T-helper 17 cell (primary cell): Measurements from ENCODE around the gene FLNC. TPM values are rescaled to one million over a fixed set of nuclear protein-coding genes. Genes with fewer than 3 reads are reported as not detected.

Source experiments
- ATAC-seq: fragments of 150-1000 bp; cut with Tn5 transposase; 2 replicates; pipeline ENCODE4 v1.10.0; 2021; ENCODE audit warnings: mild to moderate bottlenecking, moderate library complexity
- DNase-seq, 3 donors: peaks; one replicate each; pipeline versions ENCODE4 v3.0.0 to v3.0.0-alpha.2; 2020 to 2021
- H3K9me3 ChIP-seq: one replicate; pipeline ENCODE4 v1.7.0; 2013; ENCODE audit warnings: low read length, mild to moderate bottlenecking; ENCODE audit not compliant: control insufficient read depth, poor library complexity, severe bottlenecking
- H3K27ac Mint-ChIP-seq: one replicate; pipeline ENCODE4 v1.8.0; 2022; ENCODE audit warnings: mild to moderate bottlenecking, moderate library complexity, mixed read lengths
- H3K27me3 Mint-ChIP-seq: one replicate; pipeline ENCODE4 v1.8.0; 2022; ENCODE audit warnings: mixed read lengths
- H3K36me3 Mint-ChIP-seq: one replicate; pipeline ENCODE4 v1.8.0; 2022; ENCODE audit warnings: low read depth, mixed read lengths
- H3K4me1 Mint-ChIP-seq: one replicate; pipeline ENCODE4 v1.8.0; 2022; ENCODE audit warnings: mild to moderate bottlenecking, mixed read lengths
- H3K4me3 Mint-ChIP-seq: one replicate; pipeline ENCODE4 v1.8.0; 2022; ENCODE audit warnings: mild to moderate bottlenecking, moderate library complexity, mixed read lengths
- total RNA-seq, 4 donors: library from RNA in 2 of 4; stranded (reverse) in 2 of 4; gene quantifications; one replicate each; pipeline ENCODE4 v1.2.3 and lab custom pipeline; 2022 to 2026

FLNC gene
- total RNA-seq, 2 donors from 2014 or later, result 0.05 TPM

GRCh38 chr7:128890306-128891109 is 60.3 kb downstream of the FLNC start:
- DNase-seq (no peak), ATAC-seq (peak; percentile 39)
- H3K9me3 ChIP-seq, result no peaks in the 10 kb centered on the region
- Mint-ChIP-seq H3K27ac (no peak overlapping the region), H3K36me3 (peaks cover 2% of the 10 kb centered on the region), H3K4me3 (peak overlapping the region; percentile 79), H3K4me1 (peaks cover 2% of the 10 kb centered on the region), H3K27me3 (peaks cover 6% of the 10 kb centered on the region)

DNA sequence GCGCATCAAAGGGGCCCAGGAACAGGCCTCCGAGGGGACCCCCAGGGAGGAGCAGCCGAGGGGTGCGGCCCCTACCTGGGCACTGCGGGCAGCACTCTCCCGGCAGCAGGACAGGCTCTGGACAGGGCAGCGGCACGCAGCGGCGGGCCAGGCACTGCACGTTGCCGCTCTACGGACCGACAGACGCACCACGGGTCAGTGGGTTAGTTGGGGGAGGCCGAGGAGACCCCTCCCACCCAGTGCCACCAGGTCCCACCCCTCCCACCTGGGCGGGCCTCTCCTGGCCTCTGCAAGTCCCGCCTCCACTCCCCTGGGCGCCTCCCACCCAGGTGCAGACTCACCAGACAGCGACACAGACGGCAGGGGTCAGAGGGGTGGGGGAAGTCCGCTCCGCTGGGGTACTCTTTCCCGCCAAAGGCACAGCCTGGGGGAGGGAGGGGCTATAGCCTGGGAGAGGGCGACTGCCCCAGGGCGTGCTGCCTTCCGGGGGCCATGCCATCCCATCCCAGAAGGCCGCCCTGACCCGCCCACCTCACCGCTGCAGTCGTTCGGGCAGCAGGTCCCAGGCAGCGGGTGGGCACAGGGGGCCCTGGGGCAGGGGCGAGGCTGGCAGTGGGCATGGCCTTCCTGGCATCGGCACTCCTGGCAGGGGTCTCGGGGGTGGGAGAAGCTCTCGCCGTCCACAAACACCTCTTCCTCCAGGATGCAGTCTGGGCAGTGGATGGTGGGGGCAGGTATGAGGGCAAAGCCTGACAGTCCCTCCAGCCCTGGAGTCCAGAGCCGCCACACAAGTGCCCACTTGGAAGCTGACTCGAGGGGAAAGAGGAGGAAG is 61.1 kb downstream of the FLNC start:
- H3K36me3 Mint-ChIP-seq, result no peaks in the 10 kb centered on the region
- peak overlapping the region; percentile 61 for H3K4me3 Mint-ChIP-seq
- H3K4me1 Mint-ChIP-seq, result no peaks in the 10 kb centered on the region
- no peaks in the 10 kb centered on the region for H3K9me3 ChIP-seq
- ATAC-seq (peak; percentile 66), DNase-seq (no peak)
- H3K27me3 Mint-ChIP-seq, result no peaks in the 10 kb centered on the region
- H3K27ac Mint-ChIP-seq, result no peak overlapping the region

DNA sequence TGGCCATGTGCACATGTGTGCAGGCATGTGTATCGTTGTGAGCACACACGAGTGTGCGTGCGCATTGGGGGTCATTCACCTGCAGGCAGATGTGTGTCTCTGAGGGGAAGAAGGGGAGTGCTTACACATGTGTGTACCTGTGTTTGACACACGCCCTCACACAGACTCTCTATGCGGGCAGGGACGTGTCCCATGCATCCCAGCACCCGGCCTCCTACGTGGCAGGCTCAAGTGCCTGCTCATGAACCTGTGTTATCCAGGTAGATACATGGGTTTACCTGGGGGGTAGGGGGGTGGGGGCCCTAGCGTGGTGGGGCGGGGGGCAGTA is 61.7 kb downstream of the FLNC start:
- H3K27me3 Mint-ChIP-seq, result no peaks in the 10 kb centered on the region
- H3K9me3 ChIP-seq, result no peaks in the 10 kb centered on the region
- H3K36me3 Mint-ChIP-seq, result no peaks in the 10 kb centered on the region
- H3K4me3 Mint-ChIP-seq, result no peak overlapping the region
- no peaks in the 10 kb centered on the region for H3K4me1 Mint-ChIP-seq
- DNase-seq, result no peak
- ATAC-seq, result no peak
- no peak overlapping the region for H3K27ac Mint-ChIP-seq

DNA sequence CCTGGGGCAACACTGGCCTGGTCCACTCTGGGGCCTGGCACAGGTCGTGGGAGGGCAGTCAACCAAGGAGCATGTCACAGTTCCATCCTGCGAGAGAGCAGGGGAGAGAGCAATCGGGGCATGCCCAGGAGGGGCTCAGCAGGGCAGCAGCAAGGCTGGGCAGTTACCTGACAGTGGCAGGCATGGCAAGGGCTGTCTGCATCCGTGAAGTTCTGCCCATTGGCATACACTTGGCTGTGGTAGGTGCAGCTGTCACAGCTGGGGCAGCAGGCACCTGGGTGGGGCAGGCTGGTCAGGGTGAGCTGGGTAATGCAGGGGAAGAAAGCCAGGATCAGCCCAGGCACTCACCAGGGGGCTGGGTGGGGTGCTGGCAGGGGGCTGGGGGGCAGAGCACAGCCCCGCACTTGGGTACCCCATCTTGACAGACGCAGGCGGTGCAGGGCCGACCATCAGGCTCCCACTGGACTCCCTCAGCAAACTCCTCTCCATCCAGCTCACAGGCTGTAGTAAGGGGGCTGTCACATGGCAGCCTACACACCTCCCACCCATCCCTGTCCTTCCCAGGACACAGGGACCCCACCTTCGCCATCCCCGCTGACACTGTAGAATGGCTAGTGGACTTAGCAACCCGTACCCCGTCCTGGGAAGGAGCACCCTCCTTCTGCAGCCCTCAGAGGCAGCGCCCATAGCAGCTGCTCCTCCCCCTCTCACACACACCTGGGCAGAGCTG is 62.5 kb downstream of the FLNC start:
- H3K4me3 Mint-ChIP-seq, result no peak overlapping the region
- H3K27ac Mint-ChIP-seq, result no peak overlapping the region
- no peaks in the 10 kb centered on the region for H3K36me3 Mint-ChIP-seq
- ATAC-seq, result no peak
- no peaks in the 10 kb centered on the region for H3K9me3 ChIP-seq
- DNase-seq, result no peak
- H3K4me1 Mint-ChIP-seq, result no peaks in the 10 kb centered on the region
- no peaks in the 10 kb centered on the region for H3K27me3 Mint-ChIP-seq

DNA sequence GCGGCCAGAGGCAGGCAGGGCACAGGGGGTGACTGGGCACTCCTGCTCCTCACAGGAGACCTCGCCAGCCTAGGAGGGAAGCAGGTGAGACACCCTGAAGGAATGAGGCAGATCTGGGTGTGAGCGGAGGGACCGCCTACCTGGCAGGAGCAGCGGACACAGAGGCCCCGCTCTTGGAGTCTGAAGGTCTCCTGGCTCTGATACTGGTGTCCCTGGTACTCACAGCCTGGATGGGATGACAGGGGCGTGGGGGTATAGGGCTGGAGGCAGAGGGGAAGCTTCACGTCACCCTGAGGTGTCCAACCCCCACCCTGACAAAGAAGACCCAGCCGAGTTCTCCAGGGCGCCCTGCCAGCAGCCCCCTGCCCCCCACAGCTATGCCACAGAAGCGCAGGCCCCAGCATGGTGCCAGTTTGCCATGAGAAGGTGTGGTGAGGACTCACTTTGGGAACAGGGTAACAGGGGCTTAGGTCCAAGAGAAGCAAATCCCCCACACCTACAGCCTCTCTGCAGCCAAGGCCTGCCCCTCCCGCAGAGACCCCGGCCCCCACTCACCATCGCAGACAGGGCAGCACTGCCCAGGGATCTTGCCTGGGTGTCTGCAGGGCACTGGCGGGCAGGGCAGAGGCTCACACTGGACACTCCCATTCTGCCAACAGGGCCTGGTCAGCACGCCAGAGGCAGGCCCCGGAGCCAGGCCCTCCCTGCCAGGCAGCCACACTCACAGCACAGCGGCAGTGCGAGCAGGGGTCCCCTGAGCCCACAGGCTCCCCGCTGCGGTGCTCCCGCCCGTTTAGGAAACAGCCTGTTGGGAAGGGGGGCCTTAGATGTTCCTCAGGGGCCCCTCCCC is 63.3 kb downstream of the FLNC start:
- DNase-seq, result no peak

DNA sequence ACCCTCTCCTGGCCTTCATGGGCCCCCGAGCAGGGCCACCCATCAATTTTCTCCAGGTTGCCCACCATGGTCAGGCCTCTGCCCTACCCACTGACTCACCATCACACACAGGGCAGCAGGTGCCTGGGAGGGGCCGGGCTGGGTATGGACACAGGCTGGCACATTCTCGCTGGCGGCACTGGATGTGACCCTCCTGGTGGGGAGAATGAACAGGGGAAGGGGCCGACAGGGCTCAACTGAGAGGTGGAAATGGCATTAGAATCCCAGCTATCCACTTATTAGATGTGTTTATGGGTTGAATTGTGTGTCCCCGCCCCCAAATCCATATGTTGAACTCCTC is 63.9 kb downstream of the FLNC start:
- Mint-ChIP-seq H3K27ac (no peak overlapping the region), H3K4me3 (no peak overlapping the region), H3K27me3 (no peaks in the 10 kb centered on the region), H3K4me1 (no peaks in the 10 kb centered on the region), H3K36me3 (no peaks in the 10 kb centered on the region)
- DNase-seq (no peak), ATAC-seq (no peak)
- no peaks in the 10 kb centered on the region for H3K9me3 ChIP-seq

More for the DNA sequence above, 63.3 kb downstream of the FLNC start:
- ATAC-seq, result no peak
- no peak overlapping the region for H3K27ac Mint-ChIP-seq
- no peaks in the 10 kb centered on the region for H3K36me3 Mint-ChIP-seq
- H3K4me3 Mint-ChIP-seq, result no peak overlapping the region
- no peaks in the 10 kb centered on the region for H3K9me3 ChIP-seq
- H3K4me1 Mint-ChIP-seq, result no peaks in the 10 kb centered on the region
- no peaks in the 10 kb centered on the region for H3K27me3 Mint-ChIP-seq

GRCh38 chr7:128895320-128895719 is 65.1 kb downstream of the FLNC start:
- Mint-ChIP-seq H3K27ac (no peak overlapping the region), H3K4me1 (no peaks in the 10 kb centered on the region), H3K36me3 (no peaks in the 10 kb centered on the region), H3K4me3 (no peak overlapping the region), H3K27me3 (no peaks in the 10 kb centered on the region)
- ATAC-seq (no peak), DNase-seq (no peak)
- H3K9me3 ChIP-seq, result no peaks in the 10 kb centered on the region

DNA sequence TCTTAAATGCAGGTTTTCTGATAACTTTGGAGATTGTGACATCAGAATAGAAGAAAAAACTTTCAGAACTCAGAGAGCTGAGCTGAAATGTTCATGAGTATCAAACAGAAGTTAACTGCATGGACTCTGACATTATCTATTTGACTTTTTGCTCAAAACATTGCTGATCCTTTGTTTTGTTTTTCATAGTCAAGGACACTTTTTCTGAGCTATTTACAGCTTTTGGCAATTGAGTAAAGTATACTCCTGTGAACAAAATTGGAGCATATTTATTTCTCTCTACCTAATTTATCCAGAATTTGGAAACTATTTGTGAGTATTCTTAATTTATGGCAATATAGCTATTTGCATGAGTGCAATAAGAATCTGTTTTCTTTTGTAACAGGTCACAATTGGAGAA is 69.2 kb downstream of the FLNC start:
- no peaks in the 10 kb centered on the region for H3K36me3 Mint-ChIP-seq
- no peak overlapping the region for H3K4me3 Mint-ChIP-seq
- H3K4me1 Mint-ChIP-seq, result peaks cover 3% of the 10 kb centered on the region
- DNase-seq, result no peak
- H3K27ac Mint-ChIP-seq, result no peak overlapping the region
- ATAC-seq, result no peak
- H3K9me3 ChIP-seq, result no peaks in the 10 kb centered on the region
- H3K27me3 Mint-ChIP-seq, result peaks cover 19% of the 10 kb centered on the region

DNA sequence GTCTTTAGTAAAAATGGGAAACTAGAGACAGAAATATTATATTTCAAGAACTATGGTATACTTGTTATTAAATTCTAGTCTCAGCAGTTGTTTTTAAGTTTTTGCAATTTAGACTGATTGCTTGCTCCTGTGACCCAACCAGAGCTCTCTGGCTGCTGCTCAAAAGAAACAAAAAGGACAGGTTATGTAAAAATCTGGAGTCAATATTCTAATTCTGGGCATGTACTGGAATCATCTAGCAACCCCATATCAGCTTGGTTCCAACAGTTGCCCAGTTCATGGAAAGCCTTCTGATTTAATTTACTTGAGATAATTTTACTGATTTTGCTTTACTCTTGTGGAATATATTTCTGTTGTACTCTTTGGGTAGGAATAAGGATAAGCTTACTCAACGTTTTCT is 70.0 kb downstream of the FLNC start:
- Mint-ChIP-seq H3K4me1 (peaks cover 3% of the 10 kb centered on the region), H3K27ac (no peak overlapping the region), H3K4me3 (no peak overlapping the region), H3K27me3 (peaks cover 19% of the 10 kb centered on the region), H3K36me3 (no peaks in the 10 kb centered on the region)
- ATAC-seq (no peak), DNase-seq (no peak)
- H3K9me3 ChIP-seq, result no peaks in the 10 kb centered on the region

- Mint-ChIP-seq H3K27me3 (peaks cover 37% of the 10 kb centered on the region), H3K4me3 (no peak overlapping the region), H3K27ac (no peak overlapping the region), H3K36me3 (peaks cover under 1% of the 10 kb centered on the region), H3K4me1 (peaks cover 3% of the 10 kb centered on the region)
- no peaks in the 10 kb centered on the region for H3K9me3 ChIP-seq
- ATAC-seq (no peak), DNase-seq (peak in 1 of 3 donors; percentile 4)
These were observed 72.8 kb downstream of the FLNC start for GRCh38 chr7:128902761-128903585.

DNA sequence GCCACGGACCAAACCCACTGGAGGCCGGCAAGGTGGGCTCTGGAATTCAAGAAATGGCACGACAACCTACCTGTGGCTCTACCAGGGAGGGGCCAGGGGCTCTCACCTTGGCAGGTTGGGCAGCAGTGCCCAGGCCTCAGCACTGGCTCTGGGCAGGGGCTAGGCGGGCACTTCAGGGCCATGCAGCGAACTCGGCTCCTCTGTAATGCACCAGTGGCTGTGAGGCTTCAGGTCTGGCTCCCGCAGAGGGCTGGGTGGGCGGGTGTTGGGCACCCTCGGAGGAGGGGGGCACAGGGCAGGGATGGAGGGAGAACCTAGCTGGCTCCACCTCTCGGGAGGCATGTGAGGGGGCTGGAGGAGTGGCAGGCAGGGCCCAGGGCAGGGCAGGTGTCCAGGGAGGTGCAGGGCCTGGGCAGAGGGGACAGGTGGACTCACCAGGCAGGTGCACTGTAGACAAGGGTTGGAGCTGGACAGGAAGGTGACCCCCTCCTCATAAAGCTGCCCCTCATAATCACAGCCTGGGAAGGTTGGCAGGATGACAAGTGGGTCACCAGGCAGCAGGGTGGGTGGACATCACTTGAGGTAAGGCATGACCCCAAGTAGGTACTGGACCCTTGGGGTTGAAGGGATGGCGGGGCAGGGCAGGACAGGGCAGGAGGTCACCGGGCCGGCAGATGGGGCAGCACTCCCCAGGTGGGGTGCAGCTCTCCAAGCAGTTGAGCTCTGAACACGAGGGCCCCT is 73.6 kb downstream of the FLNC start:
- Mint-ChIP-seq H3K4me3 (no peak overlapping the region), H3K36me3 (peaks cover 2% of the 10 kb centered on the region), H3K27ac (no peak overlapping the region), H3K4me1 (peaks cover 3% of the 10 kb centered on the region), H3K27me3 (peaks cover 45% of the 10 kb centered on the region)
- no peaks in the 10 kb centered on the region for H3K9me3 ChIP-seq
- DNase-seq (peak in 1 of 3 donors; percentile 2), ATAC-seq (peak; percentile 5)
